HG02588 (cell line): ENCODE measurements around the gene CLEC16A.

Source experiments
- ATAC-seq: cut with Tn5 transposase; IDR thresholded peaks from one replicate; pipeline ENCODE4 v1.9.1; 2021; ENCODE audit warnings: mild to moderate bottlenecking, moderate library complexity; ENCODE audit not compliant: unreplicated experiment

CLEC16A gene

GRCh38 chr16:11133344-11133943, 189.1 kb downstream of the CLEC16A start:
- no peak for ATAC-seq

- no peak for ATAC-seq
These were observed 190.5 kb downstream of the CLEC16A start for GRCh38 chr16:11134722-11135463.

GRCh38 chr16:11135464-11135973, 191.2 kb downstream of the CLEC16A start:
- no peak for ATAC-seq

GRCh38 chr16:11136600-11136999, 192.2 kb downstream of the CLEC16A start:
- ATAC-seq = no peak

GRCh38 chr16:11138022-11138768, 193.8 kb downstream of the CLEC16A start:
- ATAC-seq = no peak

GRCh38 chr16:11138769-11139325, 194.5 kb downstream of the CLEC16A start:
- ATAC-seq = no peak

- ATAC-seq = no peak
These were observed 195.1 kb downstream of the CLEC16A start for GRCh38 chr16:11139326-11140097.

GRCh38 chr16:11140098-11140375, 195.7 kb downstream of the CLEC16A start:
- no peak for ATAC-seq

GRCh38 chr16:11140466-11140865, 196.1 kb downstream of the CLEC16A start:
- no peak for ATAC-seq

GRCh38 chr16:11140867-11141266, 196.5 kb downstream of the CLEC16A start:
- no peak for ATAC-seq

- ATAC-seq = no peak
These were observed 197.3 kb downstream of the CLEC16A start for GRCh38 chr16:11141409-11142260.

GRCh38 chr16:11142261-11142630, 197.9 kb downstream of the CLEC16A start:
- ATAC-seq = no peak

- ATAC-seq = no peak
These were observed 198.6 kb downstream of the CLEC16A start for GRCh38 chr16:11142951-11143350.

- ATAC-seq = no peak
These were observed 199.1 kb downstream of the CLEC16A start for GRCh38 chr16:11143372-11144035.

GRCh38 chr16:11144122-11144521, 199.8 kb downstream of the CLEC16A start:
- no peak for ATAC-seq

GRCh38 chr16:11145173-11145818, 200.9 kb downstream of the CLEC16A start:
- ATAC-seq = no peak

- no peak for ATAC-seq
These were observed 201.5 kb downstream of the CLEC16A start for GRCh38 chr16:11145819-11146211.

GRCh38 chr16:11147033-11147753, 202.8 kb downstream of the CLEC16A start:
- ATAC-seq = no peak
